ENCODE data around the gene TRIM14.

TRIM14 gene

DNA sequence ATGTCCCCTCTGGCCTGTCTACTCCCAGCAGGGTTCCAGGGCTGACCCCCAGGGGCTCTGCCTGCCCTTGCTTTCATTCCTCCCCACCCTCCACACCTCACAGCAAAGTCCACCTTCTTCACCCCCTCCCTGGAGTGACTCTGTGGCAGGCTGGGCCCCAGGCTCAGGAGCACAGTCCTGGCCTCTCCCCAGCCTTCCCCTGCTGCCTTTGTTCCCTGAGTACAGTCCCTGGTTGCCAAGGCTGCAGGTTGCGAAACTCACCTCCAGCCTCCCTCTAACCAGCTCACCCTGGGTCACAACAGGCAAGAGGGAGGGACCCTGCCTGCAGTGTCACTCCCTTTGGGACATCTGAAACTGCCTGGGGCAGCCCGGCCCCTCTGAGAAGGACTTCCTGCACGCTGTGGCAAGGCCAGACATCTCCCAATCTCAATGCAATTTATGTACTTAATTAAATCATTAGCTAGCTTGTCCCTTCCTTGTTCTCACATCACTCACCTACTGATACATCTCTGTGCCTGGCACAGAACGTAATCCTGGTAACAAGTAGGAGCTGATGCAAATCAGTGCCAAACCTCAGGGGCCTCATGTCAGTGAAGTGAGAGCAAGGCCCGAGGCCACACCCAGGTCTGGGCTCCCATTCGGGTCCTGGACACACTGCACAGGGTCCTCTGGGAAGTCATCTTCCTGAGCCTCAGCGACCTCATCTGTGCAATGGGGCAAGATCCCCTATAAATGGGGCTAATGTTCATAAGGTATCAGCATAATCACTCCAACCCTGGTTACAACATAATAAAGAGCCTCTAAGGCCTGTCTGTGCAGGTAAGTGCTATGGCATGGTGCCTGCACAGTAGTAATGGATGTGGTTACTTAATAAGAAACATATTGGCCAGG, 27.3 kb upstream of the TRIM14 start:
- Histone ChIP-seq H3K4me3 (ENCODE audit: low read depth, low read length) (no peak overlapping the region), H3K27ac (no peak overlapping the region), H3K27me3 (replicated peaks) (no peaks in the 10 kb centered on the region), H3K36me3 (replicated peaks) (no peaks in the 10 kb centered on the region)
- TF ChIP-seq, protein P1, sequence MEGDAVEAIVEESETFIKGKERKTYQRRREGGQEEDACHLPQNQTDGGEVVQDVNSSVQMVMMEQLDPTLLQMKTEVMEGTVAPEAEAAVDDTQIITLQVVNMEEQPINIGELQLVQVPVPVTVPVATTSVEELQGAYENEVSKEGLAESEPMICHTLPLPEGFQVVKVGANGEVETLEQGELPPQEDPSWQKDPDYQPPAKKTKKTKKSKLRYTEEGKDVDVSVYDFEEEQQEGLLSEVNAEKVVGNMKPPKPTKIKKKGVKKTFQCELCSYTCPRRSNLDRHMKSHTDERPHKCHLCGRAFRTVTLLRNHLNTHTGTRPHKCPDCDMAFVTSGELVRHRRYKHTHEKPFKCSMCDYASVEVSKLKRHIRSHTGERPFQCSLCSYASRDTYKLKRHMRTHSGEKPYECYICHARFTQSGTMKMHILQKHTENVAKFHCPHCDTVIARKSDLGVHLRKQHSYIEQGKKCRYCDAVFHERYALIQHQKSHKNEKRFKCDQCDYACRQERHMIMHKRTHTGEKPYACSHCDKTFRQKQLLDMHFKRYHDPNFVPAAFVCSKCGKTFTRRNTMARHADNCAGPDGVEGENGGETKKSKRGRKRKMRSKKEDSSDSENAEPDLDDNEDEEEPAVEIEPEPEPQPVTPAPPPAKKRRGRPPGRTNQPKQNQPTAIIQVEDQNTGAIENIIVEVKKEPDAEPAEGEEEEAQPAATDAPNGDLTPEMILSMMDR (IDR thresholded peaks at IDR 0.05; ENCODE audit: low read depth, low read length, missing control alignments): no peak
- in situ Hi-C loops (cut with HindIII; ENCODE audit: low pct_ligation_motif_present, low sequenced_read_pairs): no loop called here
- DNase-seq: no peak

DNA sequence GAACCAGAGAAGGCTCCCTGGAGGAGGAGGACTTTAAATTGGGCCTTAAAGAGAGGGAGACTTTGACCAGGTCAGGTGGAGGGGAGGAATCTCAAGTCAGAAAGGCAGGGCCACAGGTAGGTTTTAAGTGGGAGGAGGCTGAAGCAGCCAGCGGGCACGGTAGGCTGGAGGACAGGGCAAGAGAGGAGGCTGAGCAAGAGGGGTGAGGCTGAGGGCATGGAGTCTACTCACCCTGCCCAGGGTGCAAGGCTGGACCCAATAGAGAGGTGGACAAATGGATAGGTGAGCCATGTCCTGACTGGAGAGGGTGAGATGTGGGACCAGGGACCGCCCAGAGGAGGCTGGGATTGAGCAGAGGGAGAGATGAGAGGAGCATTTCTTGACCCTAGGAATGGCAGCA, 25.6 kb upstream of the TRIM14 start:
- TF ChIP-seq, protein P1 (IDR thresholded peaks at IDR 0.05; ENCODE audit: low read depth, low read length, missing control alignments): no peak
- H3K27ac ChIP-seq: no peak overlapping the region
- H3K4me3 ChIP-seq (ENCODE audit: low read depth, low read length): no peak overlapping the region
- in situ Hi-C loops (cut with HindIII; ENCODE audit: low pct_ligation_motif_present, low sequenced_read_pairs): no loop called here
- no peaks in the 10 kb centered on the region for H3K27me3 ChIP-seq (replicated peaks)
- DNase-seq: no peak
- no peaks in the 10 kb centered on the region for H3K36me3 ChIP-seq (replicated peaks)

DNA sequence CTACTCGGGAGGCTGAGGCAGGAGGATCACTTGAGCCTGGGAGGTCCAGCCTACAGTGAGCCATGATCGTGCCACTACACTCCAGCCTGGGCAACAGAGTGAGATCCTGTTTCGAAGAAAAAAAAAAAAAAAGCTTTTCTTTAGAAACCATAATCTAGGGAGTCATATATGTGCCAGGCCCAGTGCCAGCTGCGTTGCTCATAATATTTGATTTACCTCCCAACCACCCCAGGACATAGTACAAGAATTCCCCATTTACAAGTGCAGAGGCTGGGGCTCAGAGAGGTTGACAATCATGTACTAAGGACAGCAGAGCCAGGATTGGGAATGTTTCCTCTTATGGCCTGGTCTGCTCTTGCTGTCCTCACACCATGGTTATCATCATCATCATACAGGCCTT, 25.1 kb upstream of the TRIM14 start:
- in situ Hi-C loops (cut with HindIII; ENCODE audit: low pct_ligation_motif_present, low sequenced_read_pairs): no loop called here
- H3K27ac ChIP-seq: no peak overlapping the region
- H3K27me3 ChIP-seq (replicated peaks): no peaks in the 10 kb centered on the region
- no peaks in the 10 kb centered on the region for H3K36me3 ChIP-seq (replicated peaks)
- DNase-seq: no peak
- no peak overlapping the region for H3K4me3 ChIP-seq (ENCODE audit: low read depth, low read length)
- TF ChIP-seq, protein P1 (IDR thresholded peaks at IDR 0.05; ENCODE audit: low read depth, low read length, missing control alignments): no peak

DNA sequence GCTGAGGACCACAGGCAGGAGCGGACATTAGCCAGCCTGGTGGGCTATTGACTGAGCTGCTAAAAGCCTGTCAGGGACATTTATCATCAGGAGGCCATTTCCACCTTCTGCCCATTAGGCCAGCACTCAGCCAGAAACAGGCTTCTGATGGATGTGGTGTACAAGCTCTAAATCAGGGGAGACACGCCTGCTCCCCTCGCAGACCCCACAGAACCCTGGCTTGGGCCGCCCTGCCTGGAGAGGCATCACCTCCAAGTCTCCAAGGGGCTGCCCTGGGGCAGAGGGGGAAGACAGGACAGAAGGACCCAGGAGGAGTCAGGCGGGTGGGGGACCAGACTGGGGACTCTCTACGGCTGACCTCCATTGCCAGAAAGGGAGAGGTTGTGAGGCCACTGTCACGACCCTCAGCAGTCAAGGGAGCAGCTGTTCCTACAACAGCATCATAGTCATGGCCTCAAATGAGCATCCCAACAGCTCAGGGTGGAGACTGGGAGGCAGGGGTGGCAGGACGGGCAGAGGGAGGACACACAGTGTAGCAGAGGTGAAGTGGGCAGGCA, 24.0 kb upstream of the TRIM14 start:
- H3K27me3 ChIP-seq (replicated peaks): no peaks in the 10 kb centered on the region

DNA sequence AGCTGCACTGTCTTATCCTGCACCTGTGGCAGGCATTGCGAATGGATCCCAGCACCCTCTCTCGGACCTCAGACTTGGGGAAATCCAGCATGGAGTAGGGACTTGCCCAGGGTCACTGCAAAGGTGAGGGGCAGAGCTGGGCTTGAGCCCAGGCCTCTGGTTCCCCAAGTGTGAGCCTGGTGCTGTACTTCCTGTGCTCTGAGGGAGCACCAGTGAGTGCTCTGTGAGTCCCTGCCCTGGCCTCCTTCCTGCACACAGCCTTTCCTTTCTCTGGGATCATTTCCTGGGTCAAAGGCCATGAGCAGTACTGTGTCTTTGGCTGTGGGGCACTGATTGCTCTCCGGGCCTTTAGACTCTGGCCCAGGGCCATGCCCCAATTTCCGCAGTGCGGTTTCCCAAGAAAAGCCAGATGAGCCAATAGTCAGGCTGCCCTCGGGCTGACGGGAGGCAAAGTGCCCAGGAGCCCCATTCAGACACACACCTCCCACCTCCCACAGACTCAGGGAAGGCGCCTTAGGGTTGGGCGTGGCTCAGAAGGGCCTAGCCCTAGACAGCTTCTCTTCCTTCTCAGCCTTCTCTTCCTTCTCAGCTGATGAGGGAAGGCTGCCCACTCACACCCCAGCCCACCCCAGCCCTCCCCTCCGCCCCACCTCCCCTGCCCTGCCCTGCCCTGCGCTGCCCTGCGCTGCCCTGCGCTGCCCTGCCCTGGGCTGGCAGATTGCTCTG, 23.3 kb upstream of the TRIM14 start:
- Histone ChIP-seq H3K27me3 (replicated peaks) (no peaks in the 10 kb centered on the region), H3K36me3 (replicated peaks) (no peaks in the 10 kb centered on the region), H3K27ac (no peak overlapping the region), H3K4me3 (ENCODE audit: low read depth, low read length) (no peak overlapping the region)
- TF ChIP-seq, protein P1 (IDR thresholded peaks at IDR 0.05; ENCODE audit: low read depth, low read length, missing control alignments): no peak
- in situ Hi-C loops (cut with HindIII; ENCODE audit: low pct_ligation_motif_present, low sequenced_read_pairs): no loop called here
- no peak for DNase-seq

More for the DNA sequence above, 24.0 kb upstream of the TRIM14 start:
- TF ChIP-seq, protein P1 (IDR thresholded peaks at IDR 0.05; ENCODE audit: low read depth, low read length, missing control alignments): no peak
- no peak for DNase-seq
- Histone ChIP-seq H3K27ac (no peak overlapping the region), H3K4me3 (ENCODE audit: low read depth, low read length) (no peak overlapping the region), H3K36me3 (replicated peaks) (no peaks in the 10 kb centered on the region)
- in situ Hi-C loops (cut with HindIII; ENCODE audit: low pct_ligation_motif_present, low sequenced_read_pairs): no loop called here
